ENCODE data around the gene TMEM109.
A peak's percentile ranks its signal among the peaks of the same experiment; 100 is the strongest.

The TMEM109 gene

DNA sequence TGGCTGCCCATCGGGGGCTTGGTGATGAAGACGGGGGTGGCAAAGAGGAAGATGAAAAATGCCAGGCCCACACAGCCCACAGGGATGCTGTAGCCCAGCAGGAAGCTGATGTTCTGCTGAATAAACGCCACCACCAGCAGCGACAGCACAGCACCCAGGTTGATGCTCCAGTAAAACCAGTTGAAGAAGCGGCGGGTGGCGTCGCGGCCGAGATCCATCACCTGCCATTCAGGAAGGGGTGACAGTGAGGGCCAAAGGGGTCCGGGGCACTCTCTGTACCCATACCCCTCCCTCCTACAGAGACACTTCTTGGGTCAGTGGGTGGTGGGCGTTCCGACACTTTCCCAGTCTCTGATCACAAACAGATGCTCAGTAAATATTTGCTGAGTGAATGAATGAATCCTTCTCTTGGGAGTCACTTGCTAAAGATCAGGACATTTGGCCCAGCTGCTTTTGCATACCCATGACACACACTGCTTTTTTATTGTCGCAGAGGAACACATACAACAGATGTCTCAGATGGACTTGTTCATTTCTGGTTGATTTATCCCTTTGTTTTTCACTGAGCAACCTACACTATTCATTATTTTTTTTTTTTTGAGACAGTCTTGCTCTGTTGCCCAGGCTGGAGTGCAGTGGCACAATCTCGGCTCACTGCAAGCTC, 32.8 kb downstream of the TMEM109 start:
- no peak for DNase-seq

DNA sequence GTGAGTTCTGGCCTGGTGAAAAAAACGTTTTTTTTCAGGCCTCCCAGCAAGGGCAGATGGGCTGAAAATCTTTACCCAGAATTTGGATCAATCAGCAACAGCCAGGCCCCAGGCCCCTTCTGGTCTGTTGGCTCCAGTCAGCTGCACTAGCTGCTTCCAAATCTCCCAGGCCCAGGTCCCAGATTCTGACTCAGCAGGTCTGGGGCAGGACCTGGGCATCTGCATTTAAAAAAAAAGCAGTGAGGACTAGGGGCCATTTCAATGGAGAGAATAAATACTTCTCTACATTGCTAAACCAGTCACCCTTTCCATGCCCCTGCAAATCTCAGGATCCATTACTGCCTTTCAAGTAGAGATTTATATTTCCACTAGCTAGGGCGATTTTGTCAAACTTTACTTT, 33.7 kb downstream of the TMEM109 start:
- no peak for DNase-seq

DNA sequence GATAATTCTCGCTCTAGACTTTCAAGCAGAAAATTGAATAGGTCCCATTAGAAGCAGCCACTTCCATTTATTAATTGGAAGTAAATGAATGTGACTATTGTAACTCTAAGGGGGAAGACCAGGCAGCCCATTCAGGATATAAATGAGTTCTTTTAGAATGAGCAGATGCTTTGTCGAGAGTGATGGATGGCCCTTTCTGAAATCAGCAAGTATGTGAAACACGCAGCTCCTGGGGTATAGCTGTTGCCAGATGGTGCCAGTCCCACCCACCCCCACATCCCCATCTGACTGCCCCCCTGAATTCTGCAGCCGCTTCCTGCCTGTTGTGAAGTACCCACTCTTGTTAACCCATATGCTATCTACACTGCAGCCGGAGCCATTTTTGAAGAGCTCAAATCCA, 34.3 kb downstream of the TMEM109 start:
- DNase-seq = no peak

DNA sequence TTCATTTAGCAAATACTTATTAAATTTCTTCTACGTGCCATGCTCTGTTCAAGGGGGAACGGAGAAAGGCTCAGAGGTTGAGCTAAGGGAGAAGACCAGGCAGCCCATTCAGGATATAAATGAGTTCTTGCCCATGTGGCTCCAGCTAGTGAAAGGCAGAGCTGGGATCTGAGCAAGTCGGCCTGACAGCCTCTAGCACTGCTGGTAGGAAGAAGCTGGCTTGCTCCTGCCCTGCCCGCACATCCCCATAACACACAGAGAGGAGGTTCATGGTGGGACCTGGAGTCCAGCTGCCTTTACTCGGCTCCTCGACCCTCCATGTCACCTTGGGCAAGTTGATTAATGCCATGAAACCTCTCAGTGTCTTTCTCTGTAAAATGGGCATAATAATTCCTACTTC, 36.1 kb downstream of the TMEM109 start:
- DNase-seq = peak; percentile 35

DNA sequence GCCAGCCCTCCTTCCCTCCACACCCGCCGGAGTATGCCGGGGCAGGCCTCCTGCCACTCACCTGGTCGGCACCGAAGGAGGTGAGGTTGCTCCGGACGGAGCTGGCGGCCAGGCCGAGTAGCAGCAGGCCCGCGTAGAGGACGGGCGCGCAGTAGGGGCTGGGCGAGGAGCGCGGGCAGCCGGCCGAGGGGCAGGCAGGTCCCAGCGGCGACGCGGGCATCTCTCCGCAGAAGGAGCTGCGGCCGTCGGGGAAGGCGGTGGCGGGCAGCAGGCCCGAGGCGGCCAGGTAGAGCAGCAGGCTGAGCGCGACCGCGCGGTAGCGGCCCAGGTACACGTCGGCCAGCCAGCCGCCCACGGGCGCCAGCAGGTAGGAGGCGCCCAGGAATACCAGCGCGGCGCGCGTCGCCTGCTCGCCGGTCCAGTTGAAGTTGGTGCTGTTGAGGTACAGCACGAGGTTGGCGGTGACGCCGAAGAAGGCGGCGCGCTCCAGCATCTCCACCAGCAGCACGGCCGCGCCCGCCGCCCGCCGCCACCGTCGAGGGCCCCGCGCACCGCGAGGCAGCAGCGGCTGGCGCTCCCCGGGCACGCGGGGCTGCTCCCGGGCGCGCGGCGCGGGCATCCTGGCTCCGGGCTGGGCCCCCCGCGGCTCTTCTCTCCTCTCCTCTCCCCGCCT, 37.1 kb downstream of the TMEM109 start:
- peak; percentile 64 for DNase-seq

DNA sequence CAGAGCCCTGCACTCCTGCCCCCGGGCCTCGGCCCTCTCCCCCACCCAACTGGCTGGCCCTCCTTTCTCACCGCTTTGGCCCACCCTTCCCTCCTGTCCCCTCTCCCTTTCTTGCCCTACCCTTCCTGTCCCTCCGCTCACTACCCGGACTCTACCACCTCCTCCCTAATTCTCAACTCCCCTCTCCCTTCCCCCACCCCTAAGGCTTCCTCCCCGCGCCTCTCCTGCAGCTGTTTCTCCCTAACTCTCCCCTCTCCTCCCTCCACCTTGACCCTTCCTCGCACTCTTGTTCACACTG, 37.6 kb downstream of the TMEM109 start:
- peak; percentile 64 for DNase-seq

DNA sequence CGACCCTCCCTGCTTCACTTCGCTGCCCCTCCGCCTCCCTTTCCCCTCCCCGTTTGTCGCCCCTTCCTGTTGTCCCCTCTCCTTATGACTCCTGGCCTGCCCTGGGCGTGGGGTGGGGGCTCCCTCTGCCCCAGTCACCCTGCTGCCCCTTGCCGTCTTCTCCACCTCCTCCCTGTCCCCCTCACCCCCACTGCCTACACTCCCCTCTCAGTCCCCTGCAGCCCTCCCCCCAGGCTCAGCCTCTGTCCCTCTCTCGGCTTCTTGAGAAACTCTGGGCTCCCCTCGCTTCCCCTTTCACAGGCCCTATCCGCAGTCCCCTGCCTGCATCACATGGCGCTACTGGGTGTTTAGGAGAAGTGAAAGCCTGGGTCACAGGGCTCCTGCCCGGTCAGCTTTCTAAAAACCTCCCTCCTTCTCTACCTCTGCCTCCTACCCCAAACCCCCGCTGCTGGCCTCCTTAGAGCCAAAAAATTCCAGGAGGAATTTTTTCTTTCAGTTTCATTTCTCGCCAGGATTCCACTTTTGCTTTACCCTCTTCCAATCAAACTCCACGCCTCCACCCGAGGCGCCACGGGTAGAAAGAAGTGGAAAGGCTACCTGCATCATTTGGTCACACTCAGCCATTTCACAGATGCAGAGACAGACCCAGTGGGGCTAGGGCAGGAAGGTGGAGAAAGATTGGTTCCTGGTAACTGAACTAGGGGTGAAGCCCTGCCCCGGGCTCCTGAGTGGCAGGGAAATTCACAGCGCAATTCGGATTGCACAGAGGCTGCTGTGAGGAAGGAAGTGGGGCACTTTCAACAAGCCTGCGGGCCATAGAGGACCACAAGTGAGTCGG, 38.2 kb downstream of the TMEM109 start, which contains the start of gene SLC15A3:
Gene SLC15A3, minus strand, starts transcription at position 273 of the 838 bp plus-strand sequence. CDS start 625 bp downstream, outside the sequence.
- DNase-seq = peak; percentile 99

DNA sequence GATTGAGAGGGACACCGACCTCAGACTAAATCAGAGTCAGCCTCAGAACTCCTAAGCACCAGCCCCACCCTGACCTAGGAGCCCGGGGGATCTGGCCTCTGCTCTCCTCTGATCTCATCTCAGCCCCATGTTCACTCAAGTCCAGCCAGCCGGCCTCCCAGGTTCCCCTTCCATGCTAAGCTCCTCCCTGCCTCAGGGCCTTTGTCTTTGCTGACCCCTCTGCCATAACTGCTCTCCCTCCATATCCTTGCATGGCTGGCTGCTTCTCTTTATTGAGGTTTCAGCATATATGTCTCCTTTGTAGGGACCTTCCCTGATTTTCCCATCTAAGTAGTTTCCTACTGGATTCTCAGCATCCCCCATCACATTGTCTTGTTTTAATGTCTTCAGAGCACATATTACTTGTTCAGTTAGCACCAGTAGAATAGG, 38.8 kb downstream of the TMEM109 start:
- DNase-seq = no peak

DNA sequence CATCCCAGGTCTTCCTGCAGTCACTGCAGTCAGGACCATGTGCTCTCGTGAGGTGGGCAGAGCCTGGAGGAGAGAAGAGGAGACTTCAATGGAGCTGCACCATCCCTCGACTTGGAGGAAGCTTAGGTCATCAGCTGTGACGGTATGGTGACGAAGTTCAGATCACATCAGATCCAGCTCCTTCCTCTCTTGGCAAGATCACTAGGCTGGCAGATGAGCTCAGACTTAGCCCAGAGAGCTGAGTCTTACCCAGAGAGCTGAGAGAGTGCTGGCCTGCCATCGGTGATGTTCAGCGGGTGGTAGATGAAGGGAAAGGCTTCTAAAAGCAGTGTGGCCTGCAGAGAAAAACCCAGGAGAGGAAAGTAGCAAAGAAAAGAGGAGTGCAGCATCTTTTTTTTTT, 39.8 kb downstream of the TMEM109 start:
- DNase-seq = peak; percentile 97

DNA sequence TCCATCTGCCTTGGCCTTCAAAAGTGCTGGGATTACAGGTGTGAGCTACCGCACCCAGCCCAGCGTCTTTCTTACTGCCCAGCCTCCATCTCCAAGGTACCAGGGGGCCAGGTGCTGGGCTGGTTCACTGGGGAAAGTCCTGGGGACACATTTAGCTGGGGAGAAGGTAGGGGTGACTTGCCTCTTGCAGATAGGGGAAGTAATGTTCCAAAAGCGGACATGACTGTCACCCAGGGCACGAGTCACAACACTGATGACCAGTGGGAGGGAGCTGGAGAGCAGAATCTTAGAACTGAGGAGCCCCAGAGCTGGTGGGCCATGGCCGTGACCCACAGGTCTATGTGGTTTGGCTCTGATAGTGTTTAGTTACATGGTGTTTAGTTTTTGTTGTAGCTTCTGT, 40.5 kb downstream of the TMEM109 start:
- peak; percentile 94 for DNase-seq

DNA sequence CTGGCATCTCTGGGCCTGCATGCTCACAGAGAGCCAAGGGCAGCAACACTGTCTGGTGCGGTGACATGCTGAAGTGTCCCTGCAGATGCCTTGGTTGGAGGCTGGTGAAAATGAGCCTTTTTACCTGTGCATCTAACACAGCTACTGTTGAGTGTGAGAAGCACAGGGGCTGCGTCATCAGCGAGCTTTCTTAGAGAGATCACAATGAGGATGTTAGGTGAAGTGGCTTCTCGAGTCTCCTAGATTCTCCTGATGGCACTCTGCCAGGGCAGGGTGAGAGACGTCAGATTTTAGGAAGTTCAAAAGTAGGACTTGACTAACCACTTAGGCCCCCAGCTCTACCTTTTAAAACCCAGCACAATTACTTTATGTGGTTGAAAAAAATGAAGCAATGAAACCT, 41.6 kb downstream of the TMEM109 start:
- no peak for DNase-seq

DNA sequence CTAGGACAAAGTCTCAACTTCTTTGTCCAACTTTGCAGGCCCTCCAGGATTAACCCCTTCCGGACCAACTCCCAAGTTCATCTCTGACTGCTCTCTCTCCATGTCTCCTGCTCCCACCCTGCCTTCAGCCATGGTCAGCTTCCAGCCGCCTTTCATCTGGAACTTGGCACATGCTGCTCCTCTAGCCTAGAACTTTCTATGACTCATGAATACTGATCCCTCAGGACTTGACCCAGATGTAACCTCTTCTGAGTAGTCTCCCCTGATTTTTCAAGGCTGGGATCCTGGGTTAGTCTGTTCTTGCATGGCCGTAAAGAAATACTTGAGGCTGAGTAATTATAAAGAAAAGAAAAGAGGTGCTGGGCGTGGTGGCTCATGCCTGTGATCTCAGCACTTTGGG, 43.2 kb downstream of the TMEM109 start:
- DNase-seq = no peak

DNA sequence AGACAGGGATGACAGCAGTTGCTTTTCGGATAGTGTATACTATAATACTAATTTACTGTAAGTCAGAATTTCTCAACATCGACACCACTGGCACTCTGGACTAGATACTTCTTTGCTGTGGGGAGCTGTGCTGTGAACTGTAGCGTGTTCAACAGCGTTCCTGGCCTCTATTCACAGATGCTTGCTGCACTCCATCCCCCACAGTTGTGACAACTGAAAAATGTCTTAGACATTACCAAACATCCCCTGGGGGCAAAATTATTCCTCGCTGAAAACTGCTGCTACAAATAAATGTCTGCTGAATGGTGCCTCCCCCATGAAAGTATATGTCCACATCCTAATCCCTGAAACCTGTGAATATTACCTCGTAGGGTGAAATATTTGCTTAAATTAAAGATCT, 45.5 kb downstream of the TMEM109 start:
- DNase-seq = no peak

DNA sequence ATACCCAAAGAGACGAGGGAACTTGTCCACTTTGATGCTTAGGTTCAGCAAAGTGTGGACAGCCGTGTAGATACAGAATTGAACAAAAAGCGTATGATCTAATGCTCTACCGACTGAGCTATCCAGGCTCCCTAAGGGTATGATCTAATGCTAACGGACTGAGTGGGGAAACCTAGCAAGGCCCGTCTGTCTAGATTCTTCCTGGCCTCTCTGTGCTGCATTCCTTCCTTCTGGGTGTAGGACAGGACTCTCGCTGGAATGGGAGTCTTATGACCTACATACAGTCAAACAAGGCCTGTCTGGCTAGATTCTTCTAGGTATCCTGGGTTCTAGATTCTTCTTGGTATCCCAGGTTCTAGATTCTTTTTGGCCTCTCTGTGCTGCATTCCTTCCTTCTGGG, 46.4 kb downstream of the TMEM109 start:
- DNase-seq = no peak

DNA sequence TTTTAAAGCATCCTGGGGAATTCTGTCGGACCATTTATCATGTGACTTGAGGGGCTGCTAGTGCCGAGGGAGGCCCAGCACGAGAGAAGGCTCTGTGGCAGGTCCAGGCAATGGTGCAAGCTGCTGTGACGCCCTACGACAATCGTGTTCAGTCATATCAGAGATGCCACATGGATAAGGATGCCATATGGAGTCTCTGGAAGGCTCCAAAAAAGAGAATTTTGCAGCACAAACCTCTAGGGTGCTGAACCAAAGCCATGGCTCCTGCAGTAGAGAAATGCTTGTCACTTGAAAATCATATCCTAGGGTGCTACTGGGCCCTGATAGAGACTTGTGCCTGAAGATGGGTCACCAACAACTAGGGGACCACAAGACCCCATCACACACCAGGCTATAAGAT, 50.8 kb downstream of the TMEM109 start:
- no peak for DNase-seq

DNA sequence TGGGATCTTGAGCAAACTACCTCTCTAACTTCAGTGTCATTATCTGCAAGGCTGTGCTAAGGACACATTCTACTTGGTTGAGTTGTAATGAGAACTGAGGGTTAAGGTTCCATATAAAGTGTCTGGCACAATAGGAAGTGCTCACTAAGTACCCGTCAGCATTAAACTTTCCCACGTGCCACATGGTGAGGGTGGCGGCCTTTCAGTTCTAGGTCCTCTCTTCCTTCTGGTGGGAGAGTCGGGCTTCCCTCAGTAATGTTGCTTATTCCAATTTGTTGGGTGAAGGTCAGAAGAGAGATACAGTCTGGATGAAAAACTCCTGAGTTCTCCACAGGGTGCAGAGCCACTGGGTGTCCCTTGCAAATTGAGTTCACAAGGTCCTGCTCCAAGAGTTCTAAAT, 52.9 kb downstream of the TMEM109 start:
- DNase-seq = peak; percentile 53

DNA sequence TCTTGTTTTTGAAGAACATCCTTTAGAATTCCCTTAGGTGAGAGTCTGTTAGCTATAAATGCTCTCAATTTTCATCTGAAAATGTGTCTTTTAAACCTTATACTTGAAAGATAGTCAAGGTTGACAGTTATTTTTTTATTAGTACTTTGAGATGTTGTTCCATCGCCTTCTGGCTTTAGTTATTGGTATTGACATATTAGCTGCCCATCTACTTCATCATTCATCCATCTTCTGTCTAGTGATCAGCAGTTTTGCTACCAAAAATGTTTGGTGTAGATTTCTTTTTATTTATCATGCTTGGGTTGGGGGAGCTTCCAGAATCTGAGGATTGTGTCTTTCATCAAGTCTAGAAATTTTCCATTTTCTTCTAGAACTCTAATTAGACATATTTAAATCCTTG, 54.3 kb downstream of the TMEM109 start:
- no peak for DNase-seq

DNA sequence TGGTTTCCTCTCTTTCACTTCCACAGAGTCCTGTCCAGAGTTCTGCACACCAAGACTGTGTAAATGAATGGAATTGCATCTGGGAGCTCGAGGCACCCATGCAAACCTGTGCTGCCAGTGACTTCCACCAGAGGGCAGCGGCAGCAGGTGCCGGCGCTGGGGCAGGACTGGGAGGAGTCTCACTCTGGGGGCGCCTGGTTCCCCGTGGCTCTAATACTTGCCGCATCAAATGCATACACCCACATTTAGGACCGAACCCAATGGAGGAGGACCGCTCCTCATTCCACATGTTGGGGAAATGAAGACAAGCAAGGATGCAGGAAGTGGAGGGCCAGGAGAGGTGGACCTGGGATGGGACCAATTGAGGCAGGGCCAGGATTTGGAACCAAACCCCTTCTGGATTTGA, 56.4 kb downstream of the TMEM109 start:
- DNase-seq = peak; percentile 58

DNA sequence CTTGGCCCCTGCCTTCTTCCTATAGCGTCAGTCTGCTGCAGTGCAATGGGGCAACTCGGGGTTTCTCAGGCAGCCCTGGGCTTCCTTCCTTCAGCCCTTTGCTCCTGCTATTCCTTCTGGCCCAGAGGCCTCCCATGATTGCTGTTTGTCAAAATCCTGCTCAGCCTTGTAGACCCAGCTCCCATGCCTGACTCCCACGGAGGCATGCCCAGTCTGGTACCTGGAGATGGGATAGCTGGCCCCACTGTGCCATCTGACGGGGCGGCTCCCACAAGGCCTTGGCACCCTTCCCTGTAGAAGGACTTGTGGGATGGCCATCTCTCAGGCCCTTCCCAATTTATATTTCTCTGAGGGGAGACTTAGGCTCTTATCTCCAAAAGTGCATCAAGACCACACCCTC, 56.9 kb downstream of the TMEM109 start:
- no peak for DNase-seq

DNA sequence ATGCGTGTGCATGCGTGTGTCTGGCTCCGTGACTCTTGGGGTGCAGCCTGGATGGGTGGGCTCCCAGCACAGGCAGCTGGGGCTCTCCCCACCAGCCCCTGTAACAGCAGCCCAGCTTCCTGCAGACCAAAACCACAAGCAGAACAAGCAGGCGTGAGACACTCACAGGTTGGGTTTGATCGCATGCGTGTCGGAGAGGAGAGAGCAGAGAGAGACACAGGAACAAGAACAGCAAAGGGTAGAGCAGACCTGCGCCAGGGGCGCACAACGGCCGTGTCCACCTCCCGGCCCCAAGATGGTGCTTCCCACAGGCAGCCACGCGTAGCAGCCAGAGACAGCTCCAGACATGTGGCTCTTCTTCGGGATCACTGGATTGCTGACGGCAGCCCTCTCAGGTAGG, 57.6 kb downstream of the TMEM109 start, which contains the start of gene CD6:
Gene CD6, plus strand, starts transcription at position 161 of the 400 bp plus-strand sequence. Its CDS starts 186 bp downstream, at position 347.
- DNase-seq = no peak

DNA sequence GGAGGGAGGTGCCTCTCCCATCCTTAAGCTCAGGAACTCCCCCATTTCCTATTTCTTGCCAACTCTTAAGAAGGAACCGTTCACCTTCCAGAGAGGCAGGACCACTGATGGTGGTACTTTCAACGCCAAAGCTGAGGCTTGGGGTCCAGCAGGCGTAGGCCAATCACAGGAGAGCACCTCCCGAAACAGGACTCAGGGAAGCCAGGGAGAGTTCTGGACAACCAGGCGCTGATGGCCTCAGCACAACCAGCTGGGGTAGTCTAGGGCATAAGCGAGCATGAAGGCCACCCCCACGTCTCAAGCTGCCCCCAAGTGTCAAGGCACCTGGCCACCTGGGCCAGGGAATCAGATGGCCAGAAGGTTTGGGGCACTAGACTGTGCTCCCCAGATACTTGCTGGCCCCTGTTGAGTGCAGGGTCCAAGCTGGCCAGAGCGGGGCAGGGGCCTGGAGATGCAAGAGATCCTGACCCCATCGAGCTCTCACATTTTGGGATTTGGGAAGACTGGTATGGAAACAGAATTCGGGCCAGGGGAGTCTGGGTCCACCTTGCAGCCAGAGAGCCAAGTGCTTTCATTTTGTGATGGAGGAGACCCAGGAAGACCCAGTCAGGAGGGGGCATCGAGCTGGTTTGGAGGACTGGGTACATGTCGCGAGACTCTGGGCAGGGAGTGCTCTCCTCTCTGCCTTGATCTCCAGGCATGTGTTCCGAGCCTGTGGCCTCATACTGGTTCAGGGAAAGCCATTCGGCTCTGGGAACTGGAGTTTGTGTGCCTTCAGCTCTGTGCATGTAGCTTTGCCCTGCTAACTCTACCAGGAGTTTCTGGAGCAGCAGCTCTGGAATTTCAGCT, 58.4 kb downstream of the TMEM109 start:
- no peak for DNase-seq

Data from inflammatory macrophage treated with lipopolysaccharide for 4 hours (primary cell).